Ishikawa (cell line): Measurements from ENCODE around the gene ALX1.

Experiments used
- CEBPB ChIP-seq: IDR thresholded peaks from 2 replicates; pipeline ENCODE4 v1.6.1; 2012
- CREB1 ChIP-seq: IDR thresholded peaks from 2 replicates; pipeline ENCODE4 v1.6.1; 2012; ENCODE audit warnings: low read depth
- EGR1 ChIP-seq: IDR thresholded peaks from 2 replicates; pipeline ENCODE4 v1.6.1; 2012
- EP300 ChIP-seq: IDR thresholded peaks from 2 replicates; pipeline ENCODE4 v1.6.1; 2012; ENCODE audit warnings: borderline replicate concordance
- FOXM1 ChIP-seq: IDR thresholded peaks from 2 replicates; pipeline ENCODE4 v1.6.1; 2012; ENCODE audit warnings: low read depth, borderline replicate concordance
- NFIC ChIP-seq: IDR thresholded peaks from 2 replicates; pipeline ENCODE4 v1.6.1; 2012
- RAD21 ChIP-seq: IDR thresholded peaks from 2 replicates; pipeline ENCODE4 v1.6.1; 2012; ENCODE audit warnings: low read depth
- REST ChIP-seq: IDR thresholded peaks from 2 replicates; pipeline ENCODE4 v1.6.1; 2012; ENCODE audit warnings: low read depth, mild to moderate bottlenecking
- TAF1 ChIP-seq: IDR thresholded peaks from 2 replicates; pipeline ENCODE4 v1.6.1; 2012; ENCODE audit warnings: low read depth, mild to moderate bottlenecking
- TCF12 ChIP-seq: IDR thresholded peaks from 2 replicates; pipeline ENCODE4 v1.6.1; 2012; ENCODE audit warnings: low read depth
- TEAD4 ChIP-seq: IDR thresholded peaks from 2 replicates; pipeline ENCODE4 v1.6.1; 2012
- USF1 ChIP-seq: IDR thresholded peaks from 2 replicates; pipeline ENCODE4 v1.6.1; 2012
- YY1 ChIP-seq: IDR thresholded peaks from 2 replicates; pipeline ENCODE4 v1.6.1; 2012; ENCODE audit warnings: low read depth
- ZBTB7A ChIP-seq: IDR thresholded peaks from 2 replicates; pipeline ENCODE4 v1.6.1; 2012; ENCODE audit warnings: low read depth
- TF ChIP-seq, protein P1 (sequence below): IDR thresholded peaks from 2 replicates; pipeline ENCODE4 v1.6.1; 2012

The ALX1 gene

DNA sequence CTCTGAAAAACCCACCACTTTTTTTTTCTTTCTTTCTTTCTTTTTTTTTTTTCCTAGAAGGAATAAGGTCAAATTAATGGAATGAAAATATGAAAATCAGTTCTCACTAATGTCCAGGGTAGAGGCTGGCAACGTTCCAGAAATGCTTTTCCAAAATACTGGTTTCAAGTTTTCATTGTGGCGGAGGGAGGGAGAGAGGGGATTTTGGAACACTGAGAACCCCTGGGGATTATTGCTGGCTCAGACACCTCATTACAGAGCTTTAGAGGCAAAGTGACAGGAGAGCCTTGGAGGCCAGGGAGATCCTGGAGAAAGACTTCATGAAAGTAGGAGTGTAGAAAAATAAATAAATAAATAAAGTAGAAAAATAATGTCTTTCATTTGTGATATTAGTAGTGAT, 45.4 kb downstream of the ALX1 start:
- TF ChIP-seq TAF1 (no peak), CREB1 (no peak), FOXM1 (no peak), TCF12 (no peak), NFIC (no peak), YY1 (no peak), USF1 (no peak), TEAD4 (no peak), EP300 (no peak), EGR1 (no peak), ZBTB7A (no peak), RAD21 (no peak), CEBPB (no peak), REST (no peak)
- TF ChIP-seq, protein P1, sequence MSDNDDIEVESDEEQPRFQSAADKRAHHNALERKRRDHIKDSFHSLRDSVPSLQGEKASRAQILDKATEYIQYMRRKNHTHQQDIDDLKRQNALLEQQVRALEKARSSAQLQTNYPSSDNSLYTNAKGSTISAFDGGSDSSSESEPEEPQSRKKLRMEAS, result no peak

DNA sequence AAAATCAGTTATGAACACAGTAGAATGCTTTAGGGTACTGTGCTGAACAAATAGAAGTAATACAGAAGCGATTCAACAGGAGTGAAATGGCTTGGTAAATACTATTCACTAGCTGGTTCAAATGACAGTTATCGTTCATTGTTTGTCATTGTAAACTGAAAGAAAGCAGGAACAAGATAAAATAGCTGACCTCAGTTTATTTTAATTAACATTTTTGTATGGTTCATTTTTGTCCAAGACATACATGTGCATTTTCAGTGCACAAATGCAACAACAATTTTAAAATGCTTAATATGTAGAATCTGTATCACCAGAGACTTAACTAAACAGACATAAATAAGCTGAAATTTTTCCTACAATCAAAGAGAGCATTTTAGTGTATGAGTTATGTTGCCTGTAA, 49.9 kb downstream of the ALX1 start:
- TF ChIP-seq FOXM1 (no peak), TCF12 (no peak), NFIC (no peak), ZBTB7A (no peak), REST (no peak), TAF1 (no peak), RAD21 (no peak), EGR1 (no peak), TEAD4 (no peak), EP300 (no peak), CREB1 (no peak), CEBPB (no peak), YY1 (no peak), USF1 (no peak)
- TF ChIP-seq, protein P1, result no peak

- TF ChIP-seq FOXM1 (no peak), CEBPB (no peak), ZBTB7A (no peak), TAF1 (no peak), EGR1 (no peak), TEAD4 (no peak), USF1 (no peak), CREB1 (no peak), NFIC (no peak), REST (no peak)
- TF ChIP-seq, protein P1, result no peak
Measured at GRCh38 chr12:85348779-85349178, 68.8 kb downstream of the ALX1 start.

DNA sequence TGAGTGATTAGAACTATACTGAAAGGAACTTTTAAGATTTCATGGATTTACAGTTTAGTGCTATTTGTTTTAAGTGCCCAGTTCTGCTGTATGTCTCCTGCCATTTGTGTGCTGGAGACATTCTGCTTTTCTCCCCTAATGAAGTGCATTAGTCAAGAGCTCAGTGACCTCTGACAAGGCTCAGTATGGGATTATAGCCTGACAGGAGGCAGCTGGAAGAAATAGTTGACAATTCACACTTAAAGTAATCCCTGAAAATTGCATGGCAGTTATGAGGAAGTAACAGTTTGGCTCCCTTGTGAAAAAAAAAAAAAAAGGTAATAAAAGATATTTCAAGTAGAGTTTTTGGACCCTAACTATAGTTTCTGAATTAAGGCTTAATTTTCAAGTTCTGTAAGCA, 70.3 kb downstream of the ALX1 start:
- TF ChIP-seq RAD21 (no peak), YY1 (no peak)
